Spleen (tissue), 11 donors: ENCODE data around the gene ASAP2. TPM values are rescaled to one million over a fixed set of nuclear protein-coding genes. Genes with fewer than 3 reads are reported as not detected.

ENCODE experiments used
- DNase-seq: peaks from one replicate; pipeline ENCODE4 v3.0.0-alpha.2; 2020
- H3K27ac ChIP-seq, 8 donors: fragments of 200-600 bp; sonication (generic) in 7 of 8; 1 replicate in 4 of 8; 2 replicates in 4 of 8; pipeline versions ENCODE4 v1.5.0 to v1.8.0; 2016 to 2021; ENCODE audit warnings: inconsistent platforms in 4 of 8, mild to moderate bottlenecking in 4 of 8, moderate library complexity in 1 of 8
- H3K27me3 ChIP-seq, 7 donors: fragments of 200-600 bp; sonication (generic) in 6 of 7; replicated peaks in 1 of 7; 1 replicate in 4 of 7; 2 replicates in 3 of 7; pipeline versions ENCODE4 v1.5.0 to v1.8.0; 2016 to 2021; ENCODE audit warnings: inconsistent platforms in 3 of 7, mild to moderate bottlenecking in 1 of 7
- H3K36me3 ChIP-seq, 6 donors: fragments of 200-600 bp; sonication (generic) in 5 of 6; 1 replicate in 4 of 6; 2 replicates in 2 of 6; pipeline versions ENCODE4 v1.5.0 to v1.8.0; 2016 to 2021; ENCODE audit warnings: inconsistent platforms in 2 of 6
- H3K4me1 ChIP-seq, 6 donors: fragments of 200-600 bp; sonication (generic) in 5 of 6; 1 replicate in 3 of 6; 2 replicates in 3 of 6; pipeline versions ENCODE4 v1.5.0 to v1.8.0; 2016 to 2021; ENCODE audit warnings: inconsistent platforms in 3 of 6
- H3K4me3 ChIP-seq, 8 donors: fragments of 200-600 bp; sonication (generic) in 7 of 8; 1 replicate in 4 of 8; 2 replicates in 4 of 8; pipeline versions ENCODE4 v1.5.0 to v1.8.0; 2016 to 2021; ENCODE audit warnings: inconsistent platforms in 4 of 8, mild to moderate bottlenecking in 4 of 8, moderate library complexity in 2 of 8
- H3K9me3 ChIP-seq, 8 donors: fragments of 200-600 bp; sonication (generic) in 7 of 8; 1 replicate in 4 of 8; 2 replicates in 4 of 8; pipeline versions ENCODE4 v1.5.0 to v1.8.0; 2016 to 2021; ENCODE audit warnings: inconsistent platforms in 4 of 8
- POLR2A ChIP-seq, 3 donors: fragments of 450-650 bp; IDR thresholded peaks; one replicate each; pipeline ENCODE4 v1.5.1; 2017; ENCODE audit warnings: antibody characterized with exemption in 3 of 3, mild to moderate bottlenecking in 1 of 3
- POLR2AphosphoS5 ChIP-seq, 3 donors: sonication (generic); formaldehyde crosslinking; IDR thresholded peaks; one replicate each; pipeline ENCODE4 v1.5.1; 2017; ENCODE audit warnings: antibody characterized with exemption in 3 of 3
- WGBS, 5 donors: extraction: QIAGEN DNeasy Blood & Tissue Kit in 3 of 5; methylation state at CpG; one replicate each; pipeline versions ENCODE4 v1.1.5 to v1.1.7; 2013 to 2018; 5-methylcytosine and 5-hydroxymethylcytosine counted together
- intact Hi-C: fragments of 100-400 bp; cut with DNase I; formaldehyde crosslinking; loops from one replicate; pipeline ENCODE4 v1.15.0; 2023; ENCODE audit warnings: low total_unique reads
- polyA plus RNA-seq, 3 donors: library from polyadenylated mRNA; stranded (reverse); fragments of 200-250 nt; gene quantifications; one replicate each; pipeline ENCODE4 v1.2.1, GENCODE V29; 2013
- total RNA-seq, 7 donors: library from RNA; depleted of rRNA in 3 of 7; stranded (reverse); fragments of >200 nt in 3 of 7; fragmentation: NEBNext Ultra II Directional in 4 of 7; extraction: Animal tissue kit (Norgen Biotek cat#: 25700) in 4 of 7; gene quantifications; one replicate each; pipeline versions ENCODE4 v1.1.0 to v1.2.1, GENCODE V29; 2016 to 2021
- TF ChIP-seq, protein P1 (sequence below), 11 experiments: fragments of 200-600 bp in 7 of 11; fragments of 450-650 bp in 4 of 11; sonication (generic) in 4 of 11; IDR thresholded peaks in 8 of 11; conservative IDR thresholded peaks in 3 of 11; 1 replicate in 7 of 11; 2 replicates in 4 of 11; pipeline versions ENCODE4 v1.4.0 to v1.8.0; 2016 to 2021; ENCODE audit warnings: antibody characterized with exemption in 11 of 11, inconsistent platforms in 4 of 11, mild to moderate bottlenecking in 1 of 11
- donor health status: healthy with polysubstance abuse.
- donor health status: DM: no; HTN: no; CAD: no; lungs with moderate emphysema.
- donor health status: DM: no; HTN: no; CAD: no.
- donor health status: Bipolar disorder and iron deficiency.
- donor health status: healthy.
- donor health status: DM: no; HTN: no; CAD: no.
- donor health status: DM: yes; HTN: yes; CAD: no.

Gene ASAP2
- total and polyA plus RNA-seq, 10 donors, result 0.93 to 3.0 (median 2.2) TPM

DNA sequence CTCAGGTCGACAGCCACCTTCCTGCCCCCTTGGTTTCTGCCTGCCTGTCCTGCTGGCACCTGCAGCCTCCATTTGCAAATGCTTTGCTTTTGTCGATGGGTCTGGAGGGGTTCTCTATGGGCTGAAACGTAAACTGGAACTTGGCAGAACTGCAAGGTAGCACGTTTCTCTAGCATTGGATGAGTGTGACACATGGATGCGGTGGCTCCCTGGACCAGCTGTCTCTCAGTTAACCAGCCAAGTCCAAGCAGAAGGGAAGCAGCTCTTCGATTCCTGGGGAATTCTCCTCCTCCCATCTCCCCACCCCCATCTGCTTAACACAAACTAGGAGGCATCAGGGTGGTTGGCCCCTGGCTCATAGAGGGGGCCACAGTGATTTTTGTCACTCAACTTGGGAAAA is 159.4 kb downstream of the ASAP2 start:
- Histone ChIP-seq H3K4me1 (no peaks in the 10 kb centered on the region), H3K9me3 (no peaks in the 10 kb centered on the region), H3K36me3 (no peaks in the 10 kb centered on the region), H3K27ac (no peak overlapping the region), H3K4me3 (no peak overlapping the region), H3K27me3 (peaks cover 0 to 39% (median 0%) of the 10 kb centered on the region in 7 donors)
- no peak for TF ChIP-seq POLR2AphosphoS5 (IDR thresholded peaks at IDR 0.05)
- TF ChIP-seq POLR2A (IDR thresholded peaks at IDR 0.05), result no peak
- TF ChIP-seq, protein P1, sequence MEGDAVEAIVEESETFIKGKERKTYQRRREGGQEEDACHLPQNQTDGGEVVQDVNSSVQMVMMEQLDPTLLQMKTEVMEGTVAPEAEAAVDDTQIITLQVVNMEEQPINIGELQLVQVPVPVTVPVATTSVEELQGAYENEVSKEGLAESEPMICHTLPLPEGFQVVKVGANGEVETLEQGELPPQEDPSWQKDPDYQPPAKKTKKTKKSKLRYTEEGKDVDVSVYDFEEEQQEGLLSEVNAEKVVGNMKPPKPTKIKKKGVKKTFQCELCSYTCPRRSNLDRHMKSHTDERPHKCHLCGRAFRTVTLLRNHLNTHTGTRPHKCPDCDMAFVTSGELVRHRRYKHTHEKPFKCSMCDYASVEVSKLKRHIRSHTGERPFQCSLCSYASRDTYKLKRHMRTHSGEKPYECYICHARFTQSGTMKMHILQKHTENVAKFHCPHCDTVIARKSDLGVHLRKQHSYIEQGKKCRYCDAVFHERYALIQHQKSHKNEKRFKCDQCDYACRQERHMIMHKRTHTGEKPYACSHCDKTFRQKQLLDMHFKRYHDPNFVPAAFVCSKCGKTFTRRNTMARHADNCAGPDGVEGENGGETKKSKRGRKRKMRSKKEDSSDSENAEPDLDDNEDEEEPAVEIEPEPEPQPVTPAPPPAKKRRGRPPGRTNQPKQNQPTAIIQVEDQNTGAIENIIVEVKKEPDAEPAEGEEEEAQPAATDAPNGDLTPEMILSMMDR (IDR thresholded peaks at IDR 0.05 in 8 of 11, conservative IDR thresholded peaks at IDR 0.05 in 3 of 11), result no peak
- intact Hi-C loops, result no loop called here
- DNase-seq, result no peak
- 77 to 86% (median 83%) methylated on average over 6 of the region's 6 CpGs for WGBS, 5 donors

DNA sequence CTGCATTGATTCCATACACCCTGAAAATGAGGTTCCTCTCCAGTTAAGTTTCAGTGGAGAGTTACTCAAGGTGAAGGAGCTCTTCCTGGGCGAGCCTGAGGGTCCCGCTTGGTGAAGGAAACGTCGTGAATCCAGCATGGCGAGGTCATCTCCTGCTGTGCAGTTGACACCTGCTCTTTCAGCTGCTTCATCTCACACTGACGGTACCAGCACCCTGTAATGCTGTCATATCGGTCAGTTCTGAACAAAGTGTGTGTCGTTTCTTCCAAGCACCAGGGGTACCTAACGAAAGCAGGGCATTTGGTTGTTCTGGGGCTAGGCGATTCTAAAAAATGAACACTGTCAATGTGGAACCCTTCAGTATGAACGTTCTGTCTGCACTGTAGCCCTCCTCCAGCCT is 164.1 kb downstream of the ASAP2 start:
- H3K27me3 ChIP-seq, result peaks cover 0 to 46% (median 0%) of the 10 kb centered on the region in 7 donors

DNA sequence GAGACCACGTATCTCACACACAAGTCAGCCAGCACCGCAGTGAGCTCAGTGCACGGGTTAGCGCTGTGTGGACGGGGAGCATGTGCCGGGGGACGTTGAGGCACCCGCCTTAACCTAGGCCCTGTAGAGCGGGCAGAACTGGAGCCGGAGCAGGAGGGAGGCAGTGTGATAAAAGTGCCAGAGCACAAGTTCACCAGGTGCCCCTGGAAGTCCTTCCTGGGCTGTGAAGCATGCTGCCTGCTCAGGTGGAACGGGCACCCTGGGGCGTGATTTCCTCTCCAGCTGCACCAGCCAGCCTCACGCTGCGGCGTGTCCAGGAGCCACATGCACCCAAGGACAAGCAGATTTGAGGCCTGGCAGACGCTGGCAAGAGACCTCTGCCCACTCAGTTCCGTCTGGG is 166.4 kb downstream of the ASAP2 start:
- no peak for DNase-seq
- WGBS, 5 donors, result 82 to 89% (median 87%) methylated on average over 12 to 17 of the region's 17 CpGs
- no peaks in the 10 kb centered on the region for H3K4me1 ChIP-seq
- intact Hi-C loops, result no loop called here
- H3K27me3 ChIP-seq, result peaks cover 0 to 40% (median 0%) of the 10 kb centered on the region in 7 donors
- no peaks in the 10 kb centered on the region for H3K36me3 ChIP-seq
- no peak overlapping the region for H3K27ac ChIP-seq
- no peak overlapping the region for H3K4me3 ChIP-seq
- TF ChIP-seq POLR2AphosphoS5 (IDR thresholded peaks at IDR 0.05), result peak in 1 of 3 donors; percentile 14
- TF ChIP-seq POLR2A (IDR thresholded peaks at IDR 0.05), result no peak
- no peaks in the 10 kb centered on the region for H3K9me3 ChIP-seq

More for the DNA sequence above, 164.1 kb downstream of the ASAP2 start:
- no peaks in the 10 kb centered on the region for H3K36me3 ChIP-seq
- H3K27ac ChIP-seq, result no peak overlapping the region
- intact Hi-C loops, result no loop called here
- H3K4me3 ChIP-seq, result no peak overlapping the region
- 79 to 90% (median 88%) methylated on average over 11 of the region's 11 CpGs for WGBS, 5 donors
- no peaks in the 10 kb centered on the region for H3K4me1 ChIP-seq
- H3K9me3 ChIP-seq, result no peaks in the 10 kb centered on the region
- no peak for DNase-seq
- TF ChIP-seq POLR2AphosphoS5 (IDR thresholded peaks at IDR 0.05) (no peak), POLR2A (IDR thresholded peaks at IDR 0.05) (no peak)
- TF ChIP-seq, protein P1 (IDR thresholded peaks at IDR 0.05 in 8 of 11, conservative IDR thresholded peaks at IDR 0.05 in 3 of 11), result no peak

DNA sequence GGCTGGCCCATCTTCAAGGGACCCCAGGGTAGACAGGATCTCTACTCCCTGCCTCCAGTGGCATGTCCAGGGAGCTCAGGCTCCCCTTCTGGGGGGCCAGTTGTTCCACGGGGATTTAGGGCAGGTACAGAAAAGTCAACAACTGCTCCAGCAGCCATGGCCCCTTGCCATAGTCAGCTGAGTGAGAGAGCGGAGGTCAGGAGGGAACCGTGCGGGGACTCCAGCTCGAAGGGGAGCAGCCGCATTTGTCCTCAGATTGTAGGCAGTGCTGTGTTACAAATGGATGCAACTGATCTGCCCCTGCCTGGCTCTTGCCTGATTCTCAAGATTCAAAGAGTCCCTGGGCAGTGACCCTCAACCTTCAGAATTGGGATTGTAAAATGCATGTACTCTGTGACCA is 166.9 kb downstream of the ASAP2 start:
- no peak overlapping the region for H3K4me3 ChIP-seq
- H3K4me1 ChIP-seq, result no peaks in the 10 kb centered on the region
- no peak for DNase-seq
- peaks cover 0 to 43% (median 0%) of the 10 kb centered on the region in 7 donors for H3K27me3 ChIP-seq
- H3K9me3 ChIP-seq, result no peaks in the 10 kb centered on the region
- H3K27ac ChIP-seq, result no peak overlapping the region
- TF ChIP-seq, protein P1 (IDR thresholded peaks at IDR 0.05 in 8 of 11, conservative IDR thresholded peaks at IDR 0.05 in 3 of 11), result no peak
- TF ChIP-seq POLR2A (IDR thresholded peaks at IDR 0.05) (no peak), POLR2AphosphoS5 (IDR thresholded peaks at IDR 0.05) (no peak)
- 89 to 97% (median 94%) methylated on average over 5 to 6 of the region's 6 CpGs for WGBS, 5 donors
- intact Hi-C loops, result no loop called here
- no peaks in the 10 kb centered on the region for H3K36me3 ChIP-seq
